Astrocyte (in vitro differentiated cells and primary cell): Measurements from ENCODE around the gene NPHP1. TPM values are rescaled to one million over a fixed set of nuclear protein-coding genes. Genes with fewer than 3 reads are reported as not detected.

Experiments
- DNase-seq: peaks from one replicate; pipeline ENCODE4 v3.0.0-alpha.2; 2010; ENCODE audit warnings: low read depth
- FAIRE-seq: peaks from 2 replicates; lab custom pipeline; 2011; peaks lifted over from hg19 to GRCh38; lab: Jason Lieb, UNC
- H2AFZ ChIP-seq: 2 replicates; pipeline ENCODE4 v1.6.0; 2012; ENCODE audit warnings: low read depth, low read length, inconsistent platforms
- H3K27ac ChIP-seq: 2 replicates; pipeline ENCODE4 v1.5.1; 2011; ENCODE audit warnings: low read depth, low read length, inconsistent platforms
- H3K27me3 ChIP-seq: 2 replicates; pipeline ENCODE4 v1.6.0; 2011; ENCODE audit warnings: low read length, inconsistent platforms; ENCODE audit not compliant: insufficient read depth
- H3K36me3 ChIP-seq: 2 replicates; pipeline ENCODE4 v1.5.1; 2011; ENCODE audit warnings: low read length, inconsistent platforms; ENCODE audit not compliant: insufficient read depth
- H3K4me1 ChIP-seq: 2 replicates; pipeline ENCODE4 v1.5.1; 2011; ENCODE audit warnings: low read length, inconsistent platforms; ENCODE audit not compliant: insufficient read depth
- H3K4me2 ChIP-seq: 2 replicates; pipeline ENCODE4 v1.6.0; 2012; ENCODE audit warnings: low read length, inconsistent platforms
- H3K4me3 ChIP-seq: 2 replicates; pipeline ENCODE4 v1.5.1; 2011; ENCODE audit warnings: low read depth, mild to moderate bottlenecking, low read length, inconsistent platforms; ENCODE audit not compliant: insufficient read depth
- H3K79me2 ChIP-seq: 2 replicates; pipeline ENCODE4 v1.6.0; 2012; ENCODE audit warnings: mild to moderate bottlenecking, low read length, inconsistent platforms; ENCODE audit not compliant: insufficient read depth
- H3K9ac ChIP-seq: 2 replicates; pipeline ENCODE4 v1.6.0; 2012; ENCODE audit warnings: mild to moderate bottlenecking, low read length, inconsistent platforms
- H3K9me3 ChIP-seq: 2 replicates; pipeline ENCODE4 v1.5.1; 2012; ENCODE audit warnings: low read depth, mild to moderate bottlenecking, low read length, inconsistent platforms; ENCODE audit not compliant: insufficient read depth
- H4K20me1 ChIP-seq: 2 replicates; pipeline ENCODE4 v1.6.0; 2012; ENCODE audit warnings: low read length, inconsistent platforms; ENCODE audit not compliant: insufficient read depth
- H3K27ac Mint-ChIP-seq: one replicate; pipeline ENCODE4 v1.8.0; 2021; ENCODE audit warnings: mild to moderate bottlenecking, mixed read lengths; ENCODE audit not compliant: unreplicated experiment
- H3K27me3 Mint-ChIP-seq: one replicate; pipeline ENCODE4 v1.8.0; 2021; ENCODE audit warnings: low read depth, mixed read lengths; ENCODE audit not compliant: unreplicated experiment
- H3K36me3 Mint-ChIP-seq: one replicate; pipeline ENCODE4 v1.8.0; 2021; ENCODE audit warnings: low read depth, mixed read lengths; ENCODE audit not compliant: unreplicated experiment
- H3K4me1 Mint-ChIP-seq: one replicate; pipeline ENCODE4 v1.8.0; 2021; ENCODE audit warnings: low read depth, mixed read lengths; ENCODE audit not compliant: unreplicated experiment
- H3K4me3 Mint-ChIP-seq: one replicate; pipeline ENCODE4 v1.8.0; 2021; ENCODE audit warnings: mild to moderate bottlenecking, moderate library complexity, mixed read lengths; ENCODE audit not compliant: unreplicated experiment
- H3K9me3 Mint-ChIP-seq: one replicate; pipeline ENCODE4 v1.8.0; 2021; ENCODE audit warnings: mild to moderate bottlenecking, mixed read lengths; ENCODE audit not compliant: unreplicated experiment
- CTCF ChIP-seq: IDR thresholded peaks from 2 replicates; pipeline ENCODE4 v1.5.1; 2011; ENCODE audit warnings: low read depth, mild to moderate bottlenecking, inconsistent platforms, low read length, moderate library complexity; ENCODE audit not compliant: insufficient read depth
- EZH2 ChIP-seq: IDR thresholded peaks from 2 replicates; pipeline ENCODE4 v1.6.1; 2012; ENCODE audit warnings: mild to moderate bottlenecking, low read length, inconsistent platforms; ENCODE audit not compliant: insufficient read depth
- total RNA-seq: library from RNA; stranded (reverse); gene quantifications from 2 replicates; pipeline ENCODE4 v1.2.1, GENCODE V29; 2021

NPHP1 gene
- total RNA-seq, 1 donor from 2014 or later, result 3.3 TPM

GRCh38 chr2:110124939-110125691 lies 79.7 kb downstream of the NPHP1 start:
- Histone ChIP-seq H3K27me3 (no peaks in the 10 kb centered on the region), H4K20me1 (no peaks in the 10 kb centered on the region), H3K9ac (peak overlapping the region; percentile 54), H3K4me3 (no peak overlapping the region), H3K4me2 (peak overlapping the region; percentile 63), H3K36me3 (no peaks in the 10 kb centered on the region), H2AFZ (peak overlapping the region; percentile 46), H3K27ac (peak overlapping the region; percentile 74), H3K4me1 (peaks cover 24% of the 10 kb centered on the region), H3K79me2 (no peaks in the 10 kb centered on the region), H3K9me3 (no peaks in the 10 kb centered on the region)
- Mint-ChIP-seq H3K27me3 (peaks cover 4% of the 10 kb centered on the region), H3K4me3 (no peak overlapping the region), H3K36me3 (peaks cover 2% of the 10 kb centered on the region), H3K9me3 (no peaks in the 10 kb centered on the region), H3K27ac (no peak overlapping the region), H3K4me1 (peaks cover 15% of the 10 kb centered on the region)
- FAIRE-seq (no peak), DNase-seq (peak; percentile 82)
- no peak for TF ChIP-seq EZH2
- TF ChIP-seq CTCF, result no peak

- no peak overlapping the region for H3K4me3 ChIP-seq
- peaks cover 24% of the 10 kb centered on the region for H3K4me1 ChIP-seq
- Mint-ChIP-seq H3K27me3 (peaks cover 13% of the 10 kb centered on the region), H3K9me3 (no peaks in the 10 kb centered on the region), H3K36me3 (peaks cover 2% of the 10 kb centered on the region), H3K27ac (no peak overlapping the region), H3K4me1 (peaks cover 15% of the 10 kb centered on the region), H3K4me3 (no peak overlapping the region)
- FAIRE-seq (no peak), DNase-seq (no peak)
- H3K27ac ChIP-seq, result peak overlapping the region; percentile 74
- no peak overlapping the region for H3K9ac ChIP-seq
- H4K20me1 ChIP-seq, result no peaks in the 10 kb centered on the region
- no peaks in the 10 kb centered on the region for H3K9me3 ChIP-seq
- no peaks in the 10 kb centered on the region for H3K79me2 ChIP-seq
- H2AFZ ChIP-seq, result peak overlapping the region; percentile 46
- H3K36me3 ChIP-seq, result no peaks in the 10 kb centered on the region
- H3K27me3 ChIP-seq, result no peaks in the 10 kb centered on the region
- no peak for TF ChIP-seq CTCF
- TF ChIP-seq EZH2, result no peak
- no peak overlapping the region for H3K4me2 ChIP-seq
Measured at GRCh38 chr2:110124038-110124825, 80.6 kb downstream of the NPHP1 start.
